K562 (cell line): ENCODE results near the gene RUNX1. TPM values are rescaled to one million over a fixed set of nuclear protein-coding genes. Genes with fewer than 3 reads are reported as not detected.

Experiments
- ATAC-seq: fragments of 200-7000 bp; cut with Tn5 transposase; 3 replicates; pipeline ENCODE4 v1.9.1; 2020; ENCODE audit warnings: moderate library complexity
- BruUV-seq: library from RNA; stranded (reverse); fragments of 400-500 nt; replicated peaks from 2 replicates; lab custom pipeline; 2021; lab: Mats Ljungman, UMichigan
- CTCF ChIA-PET: fragments of 300-600 bp; formaldehyde crosslinking; extraction: SDS; loops from one replicate; lab custom pipeline; 2021; ENCODE audit warnings: low intra/inter-chr PET ratio; lab: Yijun Ruan, JAX
- POLR2A ChIA-PET: fragments of 300-600, 350-650 bp; sonication (Branson Sonifier 250); formaldehyde crosslinking; extraction: SDS; loops from one replicate; lab custom pipeline; 2021; ENCODE audit warnings: antibody characterized with exemption, inconsistent platforms; lab: Yijun Ruan, JAX
- DNase-seq, 4 experiments: peaks; one replicate each; pipeline versions ENCODE4 v3.0.0 to v3.0.0-alpha.2; 2011 to 2018; ENCODE audit warnings: low spot score in 3 of 4, mixed read lengths in 3 of 4; ENCODE audit errors: extremely low read depth in 1 of 4
- FAIRE-seq: peaks from 2 replicates; lab custom pipeline; 2011; peaks lifted over from hg19 to GRCh38; lab: Jason Lieb, UNC
- H2AFZ ChIP-seq: 2 replicates; pipeline ENCODE4 v1.6.0; 2011; ENCODE audit warnings: low read depth, low read length, control low read depth, inconsistent platforms
- H3K27ac ChIP-seq: fragments of 200-600 bp; 3 replicates; pipeline ENCODE4 v1.8.0; 2011; ENCODE audit warnings: low read depth, mild to moderate bottlenecking, control low read depth, inconsistent platforms, low read length, moderate library complexity, mixed read lengths; ENCODE audit errors: extremely low read depth
- H3K27me3 ChIP-seq, 2 experiments: fragments of 300-600 bp in 1 of 2; 2 replicates in 1 of 2; 3 replicates in 1 of 2; pipeline versions ENCODE4 v1.6.0 to v1.8.0; 2011; ENCODE audit warnings: inconsistent platforms in 2 of 2, low read length in 2 of 2, mild to moderate bottlenecking in 1 of 2, mixed read lengths in 1 of 2, moderate library complexity in 1 of 2; ENCODE audit not compliant: control insufficient read depth in 2 of 2, insufficient read depth in 2 of 2
- H3K36me3 ChIP-seq: fragments of 300-600 bp; 3 replicates; pipeline ENCODE4 v1.8.0; 2011; ENCODE audit warnings: mild to moderate bottlenecking, low read length, inconsistent platforms; ENCODE audit not compliant: control insufficient read depth, insufficient read depth
- H3K4me1 ChIP-seq, 2 experiments: fragments of 200-600 bp in 1 of 2; replicated peaks in 1 of 2; 2 replicates in 1 of 2; 3 replicates in 1 of 2; pipeline versions ENCODE4 v1.5.1 to v1.8.0; 2011; ENCODE audit warnings: inconsistent platforms in 2 of 2, low read length in 2 of 2, mild to moderate bottlenecking in 1 of 2, mixed read lengths in 1 of 2, moderate library complexity in 1 of 2; ENCODE audit not compliant: control insufficient read depth in 2 of 2, insufficient read depth in 2 of 2
- H3K4me2 ChIP-seq: 2 replicates; pipeline ENCODE4 v1.6.1; 2011; ENCODE audit warnings: low read length, control low read depth, inconsistent platforms, mixed read lengths; ENCODE audit not compliant: insufficient read depth
- H3K4me3 ChIP-seq: fragments of 200-600 bp; sonication (generic), shearing (Covaris generic); 2 replicates; pipeline ENCODE4 v1.5.1; 2016; ENCODE audit warnings: control low read depth, inconsistent platforms
- H3K79me2 ChIP-seq: fragments of 200-600 bp; 3 replicates; pipeline ENCODE4 v1.8.0; 2011; ENCODE audit warnings: low read length, inconsistent platforms; ENCODE audit not compliant: control insufficient read depth, insufficient read depth
- H3K9ac ChIP-seq, 2 experiments: 2 replicates each; pipeline versions ENCODE4 v1.6.0 to v1.6.1; 2011; ENCODE audit warnings: low read depth in 2 of 2, low read length in 2 of 2, control low read depth in 1 of 2, inconsistent platforms in 1 of 2, mild to moderate bottlenecking in 1 of 2, mixed read lengths in 1 of 2; ENCODE audit not compliant: insufficient read depth in 1 of 2
- H3K9me1 ChIP-seq: one replicate; pipeline ENCODE4 v1.6.0; 2011; ENCODE audit warnings: inconsistent platforms, mild to moderate bottlenecking, low read length, moderate library complexity; ENCODE audit not compliant: control insufficient read depth, insufficient read depth
- H3K9me3 ChIP-seq: replicated peaks from 2 replicates; pipeline ENCODE4 v1.5.1; 2011; ENCODE audit warnings: low read depth, low read length, inconsistent platforms; ENCODE audit not compliant: control insufficient read depth, insufficient read depth
- H4K20me1 ChIP-seq: replicated peaks from 2 replicates; pipeline ENCODE4 v1.6.1; 2011; ENCODE audit warnings: low read length, inconsistent platforms, mixed read lengths; ENCODE audit not compliant: control insufficient read depth, insufficient read depth
- E4F1 ChIP-seq: fragments of 250-450 bp; sonication (Bioruptor Pico); IDR thresholded peaks from 2 replicates; pipeline ENCODE4 v1.5.0; 2021; ENCODE audit warnings: mild to moderate bottlenecking, borderline replicate concordance
- EP300 ChIP-seq: IDR thresholded peaks from 2 replicates; pipeline ENCODE4 v1.6.1; 2012; ENCODE audit warnings: low read length, improper control_type of control experiment
- FUS ChIP-seq: fragments of 200-400 bp; formaldehyde crosslinking; optimal IDR thresholded peaks from 2 replicates; pipeline ENCODE3; 2017; ENCODE audit warnings: low read depth, low read length
- PHB2 ChIP-seq: fragments of 450-650 bp; IDR thresholded peaks from 2 replicates; pipeline ENCODE4 v1.6.1; 2017; ENCODE audit warnings: low read depth
- RBBP5 ChIP-seq: fragments of 200-600 bp; sonication (generic); IDR thresholded peaks from 2 replicates; pipeline ENCODE4 v1.6.1; 2012; ENCODE audit warnings: borderline replicate concordance, mild to moderate bottlenecking, low read length, control low read depth, inconsistent platforms; ENCODE audit not compliant: insufficient read depth, poor library complexity, severe bottlenecking
- RFX5 ChIP-seq: IDR thresholded peaks from 2 replicates; pipeline ENCODE4 v1.6.1; 2011; ENCODE audit warnings: low read depth, mild to moderate bottlenecking, improper control_type of control experiment, low read length
- RNF2 ChIP-seq: sonication (generic); IDR thresholded peaks from 2 replicates; pipeline ENCODE4 v1.6.1; 2016
- SMAD1 ChIP-seq: fragments of 150-350 bp; IDR thresholded peaks from 2 replicates; pipeline ENCODE4 v1.6.1; 2014; ENCODE audit warnings: low read length, low read depth; ENCODE audit not compliant: partially characterized antibody
- TAF7 ChIP-seq: fragments of 450-650 bp; IDR thresholded peaks from 2 replicates; pipeline ENCODE4 v1.6.1; 2016; ENCODE audit warnings: missing genetic modification characterization, missing compliant biosample characterization
- THAP12 ChIP-seq: fragments of 250-450 bp; sonication (Bioruptor Pico); IDR thresholded peaks from 2 replicates; pipeline ENCODE4 v1.9.0; 2021; ENCODE audit warnings: mild to moderate bottlenecking, inconsistent platforms
- ZNF197 ChIP-seq: fragments of 200-800 bp; sonication (Bioruptor generic); IDR thresholded peaks from 2 replicates; pipeline ENCODE4 v1.6.1; 2016; ENCODE audit warnings: low read depth, missing genetic modification characterization, missing compliant biosample characterization
- ZNF408 ChIP-seq: fragments of 250-450 bp; sonication (Bioruptor Pico); IDR thresholded peaks from 2 replicates; pipeline ENCODE4 v1.4.0; 2020; ENCODE audit warnings: low read depth, mild to moderate bottlenecking, moderate library complexity
- ZNF57 ChIP-seq: fragments of 450-650 bp; formaldehyde crosslinking; IDR thresholded peaks from 2 replicates; pipeline ENCODE4 v1.4.0; 2020; ENCODE audit warnings: mild to moderate bottlenecking, moderate library complexity
- WGBS: fragments of 100-300 bp; shearing (Covaris generic); methylation state at CpG from one replicate; pipeline ENCODE4 v1.1.6; 2016; ENCODE audit warnings: low coverage, mixed read lengths; ENCODE audit not compliant: insufficient coverage; ENCODE audit errors: missing lambda C conversion rate; 5-methylcytosine and 5-hydroxymethylcytosine counted together
- in situ Hi-C: fragments of 300-500 bp; cut with MboI; formaldehyde crosslinking; loops from 4 replicates; pipeline ENCODE4 v1.15.0; 2018; ENCODE audit warnings: inconsistent platforms, mixed read lengths
- intact Hi-C: fragments of 100-400 bp; cut with micrococcal nuclease; formaldehyde crosslinking; loops from 2 replicates; pipeline ENCODE4 v1.14.2; 2022
- polyA plus RNA-seq, 8 experiments: library from polyadenylated mRNA; depleted of rRNA in 4 of 8; stranded (reverse) in 5 of 8; unstranded in 3 of 8; fragments of >200 nt; fragmentation: Nextera tagmentation in 2 of 8; fragmentation: Illumina TruSeq in 1 of 8; extraction: Ambion mirVana in 2 of 8; extraction: Trizol in 1 of 8; gene quantifications; 2 replicates each; pipeline versions ENCODE4 v1.2.1 to v1.2.3, GENCODE V29; 2011 to 2014; ENCODE audit warnings: inconsistent platforms in 1 of 8, missing spikeins in 1 of 8
- total RNA-seq, 7 experiments: library from RNA; depleted of rRNA in 6 of 7; stranded (reverse); fragments of >200 nt in 6 of 7; fragmentation: Illumina TruSeq in 2 of 7; extraction: Trizol in 2 of 7; gene quantifications; 2 replicates each; pipeline versions ENCODE4 v1.2.1 to v1.2.3, GENCODE V29; 2011 to 2021; ENCODE audit warnings: low replicate concordance in 1 of 7

The RUNX1 gene
- total and polyA plus RNA-seq, 9 of the 15 experiments (the other 6 are each of a cell fraction or from before 2014, with no cell fraction given): 2.2 to 68.6 (median 17.8) TPM

GRCh38 chr21:34981791-34982190, 67.3 kb downstream of the RUNX1 start:
- in situ Hi-C loops: loop anchor here (10.0 kb wide), 1 partner anchor 863 kb away; no protein-coding TSS in a partner anchor
- no peak overlapping the region for H3K27ac ChIP-seq
- TF ChIP-seq TAF7 (no peak), ZNF197 (CRISPR knock-in tag) (no peak), ZNF57 (CRISPR knock-in tag) (no peak), RNF2 (no peak), ZNF408 (CRISPR knock-in tag) (no peak), SMAD1 (no peak), FUS (no peak), E4F1 (no peak), THAP12 (CRISPR knock-in tag) (no peak), EP300 (no peak), PHB2 (no peak), RBBP5 (no peak), RFX5 (no peak)

More at GRCh38 chr21:34981791-34982190, 67.3 kb downstream of the RUNX1 start:
- DNase-seq: no peak
- Histone ChIP-seq H2AFZ (no peak overlapping the region), H3K4me2 (no peak overlapping the region), H3K9me3 (no peaks in the 10 kb centered on the region), H3K9ac (no peak overlapping the region), H3K36me3 (no peaks in the 10 kb centered on the region), H3K4me1 (peaks cover 0 to 20% of the 10 kb centered on the region in 2 experiments; a peak in 4 of 5 replicates), H3K27me3 (no peaks in the 10 kb centered on the region), H3K79me2 (no peaks in the 10 kb centered on the region), H4K20me1 (no peaks in the 10 kb centered on the region), H3K9me1 (no peaks in the 10 kb centered on the region), H3K4me3 (no peak overlapping the region)
- no TSS peak for BruUV-seq
- ChIA-PET POLR2A (interaction anchor here (0.5 to 1.2 kb wide), 6 partner anchors 8 to 1173 kb away, joined by 3 to 6 read pairs (median 3); no protein-coding TSS in a partner anchor), CTCF (no interaction called here)
- no peak for FAIRE-seq
- no peak for ATAC-seq
- intact Hi-C loops: no loop called here
- 94% methylated on average over 7 of the region's 7 CpGs for WGBS
